Measurements from ENCODE around the gene BFSP2. TPM values are rescaled to one million over a fixed set of nuclear protein-coding genes. Genes with fewer than 3 reads are reported as not detected.

BFSP2 gene
- total RNA-seq (2014; rRNA removed; shearing (Covaris generic)), result 0.41 TPM in 1 of 2 replicates, not detected in the other

GRCh38 chr3:133400006-133400515 is at the start of gene BFSP2:
Gene BFSP2, plus strand, starts transcription at chr3:133400056. Its CDS starts 28 bp downstream, at chr3:133400084.
- Histone ChIP-seq H3K36me3 (no peaks in the 10 kb centered on the region), H3K27ac (no peak within 1 kb of the TSS), H3K4me1 (peaks cover 15% of the 10 kb centered on the region), H3K4me3 (no peak within 1 kb of the TSS), H3K27me3 (no peaks in the 10 kb centered on the region), H3K9me3 (replicated peaks) (no peaks in the 10 kb centered on the region)
- no peak for DNase-seq

GRCh38 chr3:133354721-133355120 is 45.1 kb upstream of the BFSP2 start:
- Histone ChIP-seq H3K27me3 (no peaks in the 10 kb centered on the region), H3K4me3 (no peak overlapping the region), H3K4me1 (no peaks in the 10 kb centered on the region), H3K9me3 (replicated peaks) (0 out of 2 replicates have a peak, but pooled peaks cover 7% of the 10 kb centered on the region), H3K27ac (no peak overlapping the region), H3K36me3 (no peaks in the 10 kb centered on the region)
- DNase-seq, result no peak

GRCh38 chr3:133360476-133360875 is 39.4 kb upstream of the BFSP2 start:
- Histone ChIP-seq H3K36me3 (no peaks in the 10 kb centered on the region), H3K27ac (no peak overlapping the region)

GRCh38 chr3:133361011-133361410 is 38.8 kb upstream of the BFSP2 start:
- Histone ChIP-seq H3K4me1 (no peaks in the 10 kb centered on the region), H3K27me3 (no peaks in the 10 kb centered on the region; the same call in 1 of the 2 replicates), H3K27ac (no peak overlapping the region), H3K36me3 (no peaks in the 10 kb centered on the region), H3K9me3 (replicated peaks) (0 out of 2 replicates have a peak, but pooled peaks cover 7% of the 10 kb centered on the region), H3K4me3 (no peak overlapping the region)
- no peak for DNase-seq

More at GRCh38 chr3:133360476-133360875, 39.4 kb upstream of the BFSP2 start:
- Histone ChIP-seq H3K4me3 (no peak overlapping the region), H3K27me3 (no peaks in the 10 kb centered on the region; the same call in 1 of the 2 replicates), H3K9me3 (replicated peaks) (0 out of 2 replicates have a peak, but pooled peaks cover 7% of the 10 kb centered on the region), H3K4me1 (no peaks in the 10 kb centered on the region)
- DNase-seq, result no peak

- no peak for DNase-seq
Measured at GRCh38 chr3:133361435-133361834, 38.4 kb upstream of the BFSP2 start.

GRCh38 chr3:133362539-133362938 is 37.3 kb upstream of the BFSP2 start:
- H3K36me3 ChIP-seq, result no peaks in the 10 kb centered on the region
- no peak overlapping the region for H3K27ac ChIP-seq
- no peaks in the 10 kb centered on the region for H3K9me3 ChIP-seq (replicated peaks)
- H3K4me1 ChIP-seq, result no peaks in the 10 kb centered on the region; the same call in 1 of the 2 replicates
- DNase-seq, result no peak
- H3K27me3 ChIP-seq, result no peaks in the 10 kb centered on the region; the same call in 1 of the 2 replicates
- H3K4me3 ChIP-seq, result no peak overlapping the region

More at GRCh38 chr3:133361435-133361834, 38.4 kb upstream of the BFSP2 start:
- Histone ChIP-seq H3K4me3 (no peak overlapping the region), H3K36me3 (no peaks in the 10 kb centered on the region), H3K9me3 (replicated peaks) (0 out of 2 replicates have a peak, but pooled peaks cover 7% of the 10 kb centered on the region), H3K27ac (no peak overlapping the region), H3K4me1 (no peaks in the 10 kb centered on the region), H3K27me3 (no peaks in the 10 kb centered on the region; the same call in 1 of the 2 replicates)

- Histone ChIP-seq H3K9me3 (replicated peaks) (no peaks in the 10 kb centered on the region), H3K36me3 (no peaks in the 10 kb centered on the region), H3K4me3 (no peak overlapping the region), H3K27me3 (no peaks in the 10 kb centered on the region; the same call in 1 of the 2 replicates), H3K4me1 (no peaks in the 10 kb centered on the region; the same call in 1 of the 2 replicates), H3K27ac (no peak overlapping the region)
- DNase-seq, result no peak
Measured at GRCh38 chr3:133364704-133365103, 35.2 kb upstream of the BFSP2 start.

GRCh38 chr3:133366921-133367320 is 32.9 kb upstream of the BFSP2 start:
- no peak overlapping the region for H3K4me3 ChIP-seq
- peak in 1 of 2 experiments; percentile 37 for DNase-seq
- no peaks in the 10 kb centered on the region; the same call in 1 of the 2 replicates for H3K27me3 ChIP-seq
- no peaks in the 10 kb centered on the region; the same call in 1 of the 2 replicates for H3K4me1 ChIP-seq
- H3K9me3 ChIP-seq (replicated peaks), result no peaks in the 10 kb centered on the region
- no peak overlapping the region for H3K27ac ChIP-seq
- no peaks in the 10 kb centered on the region for H3K36me3 ChIP-seq

- H3K4me1 ChIP-seq, result no peaks in the 10 kb centered on the region; the same call in 1 of the 2 replicates
- no peak overlapping the region for H3K27ac ChIP-seq
- H3K27me3 ChIP-seq, result no peaks in the 10 kb centered on the region; the same call in 1 of the 2 replicates
- H3K9me3 ChIP-seq (replicated peaks), result no peaks in the 10 kb centered on the region
- DNase-seq, result no peak
- H3K4me3 ChIP-seq, result no peak overlapping the region
- no peaks in the 10 kb centered on the region for H3K36me3 ChIP-seq
Measured at GRCh38 chr3:133367403-133367802, 32.5 kb upstream of the BFSP2 start.

- Histone ChIP-seq H3K27me3 (no peaks in the 10 kb centered on the region; the same call in 1 of the 2 replicates), H3K4me1 (no peaks in the 10 kb centered on the region; the same call in 1 of the 2 replicates), H3K4me3 (no peak overlapping the region), H3K36me3 (no peaks in the 10 kb centered on the region), H3K27ac (no peak overlapping the region), H3K9me3 (replicated peaks) (no peaks in the 10 kb centered on the region)
- DNase-seq, result no peak
Measured at GRCh38 chr3:133367956-133368355, 31.9 kb upstream of the BFSP2 start.

- H3K4me1 ChIP-seq, result no peaks in the 10 kb centered on the region; the same call in 1 of the 2 replicates
- no peaks in the 10 kb centered on the region for H3K36me3 ChIP-seq
- no peak for DNase-seq
- H3K9me3 ChIP-seq (replicated peaks), result no peaks in the 10 kb centered on the region
- H3K4me3 ChIP-seq, result no peak overlapping the region
- H3K27ac ChIP-seq, result no peak overlapping the region
- H3K27me3 ChIP-seq, result no peaks in the 10 kb centered on the region; the same call in 1 of the 2 replicates
Measured at GRCh38 chr3:133368371-133369067, 31.3 kb upstream of the BFSP2 start.

GRCh38 chr3:133369068-133369440 is 30.8 kb upstream of the BFSP2 start:
- Histone ChIP-seq H3K27ac (no peak overlapping the region), H3K9me3 (replicated peaks) (no peaks in the 10 kb centered on the region), H3K36me3 (no peaks in the 10 kb centered on the region), H3K27me3 (no peaks in the 10 kb centered on the region; the same call in 1 of the 2 replicates), H3K4me1 (no peaks in the 10 kb centered on the region; the same call in 1 of the 2 replicates), H3K4me3 (no peak overlapping the region)
- no peak for DNase-seq

GRCh38 chr3:133371181-133371580 is 28.7 kb upstream of the BFSP2 start:
- no peak for DNase-seq
- Histone ChIP-seq H3K27ac (no peak overlapping the region), H3K4me1 (no peaks in the 10 kb centered on the region; the same call in 1 of the 2 replicates), H3K27me3 (no peaks in the 10 kb centered on the region), H3K4me3 (no peak overlapping the region), H3K36me3 (no peaks in the 10 kb centered on the region), H3K9me3 (replicated peaks) (no peaks in the 10 kb centered on the region)

GRCh38 chr3:133371676-133372075 is 28.2 kb upstream of the BFSP2 start:
- Histone ChIP-seq H3K4me3 (no peak overlapping the region), H3K27ac (no peak overlapping the region), H3K4me1 (no peaks in the 10 kb centered on the region; the same call in 1 of the 2 replicates), H3K27me3 (no peaks in the 10 kb centered on the region), H3K36me3 (no peaks in the 10 kb centered on the region), H3K9me3 (replicated peaks) (no peaks in the 10 kb centered on the region)
- DNase-seq, result no peak

- DNase-seq, result no peak
Measured at GRCh38 chr3:133374708-133375402, 25.0 kb upstream of the BFSP2 start.

More at GRCh38 chr3:133374708-133375402, 25.0 kb upstream of the BFSP2 start:
- no peaks in the 10 kb centered on the region for H3K9me3 ChIP-seq (replicated peaks)
- no peaks in the 10 kb centered on the region for H3K36me3 ChIP-seq
- no peak overlapping the region for H3K4me3 ChIP-seq
- H3K27ac ChIP-seq, result no peak overlapping the region
- no peaks in the 10 kb centered on the region for H3K27me3 ChIP-seq
- H3K4me1 ChIP-seq, result peaks cover 9% of the 10 kb centered on the region
